ENCODE results near the gene CACNB1.

CACNB1 gene

GRCh38 chr17:39209317-39210092, 12.0 kb upstream of the CACNB1 start (continued):
- TF ChIP-seq ZNF580 (tag by site-specific recombination; IDR thresholded peaks at IDR 0.05) (0 out of 2 replicates have a peak, but pooled peaks have one; percentile 28), ZNF76 (tag by site-specific recombination; IDR thresholded peaks at IDR 0.05; ENCODE audit: borderline replicate concordance, low read depth) (no peak), ZNF19 (tag by site-specific recombination; IDR thresholded peaks at IDR 0.05; ENCODE audit: low read depth) (no peak), PRDM6 (tag by site-specific recombination; IDR thresholded peaks at IDR 0.05) (no peak), PRDM1 (tag by site-specific recombination; IDR thresholded peaks at IDR 0.05) (no peak), ZNF211 (tag by site-specific recombination; IDR thresholded peaks at IDR 0.05; ENCODE audit: low read depth) (no peak), REST (tag by site-specific recombination; IDR thresholded peaks at IDR 0.05) (no peak), ZNF747 (tag by site-specific recombination; IDR thresholded peaks at IDR 0.05) (no peak), TSHZ1 (tag by site-specific recombination; IDR thresholded peaks at IDR 0.05; ENCODE audit: borderline replicate concordance) (no peak), ZNF654 (tag by site-specific recombination; IDR thresholded peaks at IDR 0.05; ENCODE audit: low read depth) (no peak), HOXA7 (CRISPR knock-in tag; IDR thresholded peaks at IDR 0.05; ENCODE audit: borderline replicate concordance) (no peak), KLF10 (tag by site-specific recombination; IDR thresholded peaks at IDR 0.05) (no peak), OVOL3 (tag by site-specific recombination; IDR thresholded peaks at IDR 0.05) (no peak), ZNF626 (tag by site-specific recombination; IDR thresholded peaks at IDR 0.05) (no peak), YY2 (tag by site-specific recombination; IDR thresholded peaks at IDR 0.05) (no peak), KLF16 (tag by site-specific recombination; IDR thresholded peaks at IDR 0.05) (no peak; the same call in 1 of the 2 replicates), ZBTB17 (tag by site-specific recombination; IDR thresholded peaks at IDR 0.05) (no peak), ZXDB (tag by site-specific recombination; IDR thresholded peaks at IDR 0.05) (no peak), KLF8 (tag by site-specific recombination; IDR thresholded peaks at IDR 0.05) (peak; percentile 28; the same call in 1 of the 2 replicates), ZNF121 (tag by site-specific recombination; IDR thresholded peaks at IDR 0.05) (no peak), ZNF280C (tag by site-specific recombination; IDR thresholded peaks at IDR 0.05) (no peak), ZNF473 (tag by site-specific recombination; IDR thresholded peaks at IDR 0.05) (no peak)

Data from HEK293 (cell line).